Measurements from ENCODE around the gene PKD2L1. TPM values are rescaled to one million over a fixed set of nuclear protein-coding genes. Genes with fewer than 3 reads are reported as not detected.

The PKD2L1 gene
- total RNA-seq, 2 donors from 2014 or later: not detected

GRCh38 chr10:100338434-100339036 lies 8.5 kb upstream of the PKD2L1 start:
- Histone ChIP-seq H3K9me3 (no peaks in the 10 kb centered on the region), H3K4me3 (no peak overlapping the region), H3K27ac (no peak overlapping the region), H3K36me3 (replicated peaks in 1 of 2; ENCODE audit: insufficient read depth in 1 of 2, low read depth in 2 of 2) (no peaks in the 10 kb centered on the region), H3K27me3 (no peaks in the 10 kb centered on the region), H3K4me1 (no peaks in the 10 kb centered on the region)
- intact Hi-C loops (cut with DNase I): loop anchor here (10.0 kb wide), 1 partner anchor 176 kb away; the partner anchor contains the start of gene SEC31B
- no peak for TF ChIP-seq POLR2A (IDR thresholded peaks at IDR 0.05)
- TF ChIP-seq CTCF (IDR thresholded peaks at IDR 0.05): peak; percentile 84 to 96 (median 89)
- DNase-seq (peak; percentile 79 to 87 (median 82)), ATAC-seq (peak; percentile 79)
- 47 to 58% methylated on average over 4 of the region's 4 CpGs for WGBS, 2 donors

DNA sequence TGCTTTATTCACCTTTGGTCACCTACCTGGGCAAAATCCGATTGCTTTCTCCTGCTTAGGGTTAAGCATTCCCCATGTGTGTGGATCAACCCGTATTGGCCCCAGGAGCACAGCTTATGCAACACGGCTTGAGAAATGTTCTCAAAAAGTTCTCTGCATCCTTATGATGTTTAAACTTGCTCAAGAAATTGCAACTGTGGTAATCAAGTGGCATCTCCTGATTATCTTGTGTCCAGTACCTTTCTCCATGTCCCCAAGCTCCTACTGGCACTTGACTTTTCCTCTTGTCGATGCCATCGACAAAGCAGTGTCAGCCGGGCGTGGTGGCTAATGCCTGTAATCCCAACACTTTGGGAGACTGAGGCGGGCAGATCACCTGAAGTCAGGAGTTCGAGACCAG lies 4.7 kb upstream of the PKD2L1 start:
- Histone ChIP-seq H3K27me3 (no peaks in the 10 kb centered on the region), H3K4me3 (no peak overlapping the region), H3K27ac (no peak overlapping the region), H3K9me3 (no peaks in the 10 kb centered on the region), H3K4me1 (no peaks in the 10 kb centered on the region), H3K36me3 (replicated peaks in 1 of 2; ENCODE audit: insufficient read depth in 1 of 2, low read depth in 2 of 2) (no peaks in the 10 kb centered on the region)
- no peak for ATAC-seq
- WGBS, 2 donors: 52 to 68% methylated on average over 8 to 9 of the region's 9 CpGs
- intact Hi-C loops (cut with DNase I): loop anchor here (10.0 kb wide), 1 partner anchor 180 kb away; the partner anchor contains the start of gene SEC31B
- TF ChIP-seq CTCF (IDR thresholded peaks at IDR 0.05) (no peak), POLR2A (IDR thresholded peaks at IDR 0.05) (no peak)
- DNase-seq: no peak

- no peaks in the 10 kb centered on the region for H3K4me1 ChIP-seq
- H3K36me3 ChIP-seq (replicated peaks in 1 of 2; ENCODE audit: insufficient read depth in 1 of 2, low read depth in 2 of 2): no peaks in the 10 kb centered on the region
- ATAC-seq (no peak), DNase-seq (no peak)
- TF ChIP-seq POLR2A (IDR thresholded peaks at IDR 0.05): no peak
- TF ChIP-seq CTCF (IDR thresholded peaks at IDR 0.05): no peak
- no peaks in the 10 kb centered on the region for H3K9me3 ChIP-seq
- intact Hi-C loops (cut with DNase I): loop anchor here (10.0 kb wide), 1 partner anchor 181 kb away; the partner anchor contains the start of gene SEC31B
- no peak overlapping the region for H3K27ac ChIP-seq
- no peaks in the 10 kb centered on the region for H3K27me3 ChIP-seq
- no peak overlapping the region for H3K4me3 ChIP-seq
- 73 to 76% methylated on average over 2 of the region's 2 CpGs for WGBS, 2 donors
Measured at GRCh38 chr10:100333661-100334440, 3.8 kb upstream of the PKD2L1 start.

- Histone ChIP-seq H3K27ac (no peak overlapping the region), H3K36me3 (replicated peaks in 1 of 2; ENCODE audit: insufficient read depth in 1 of 2, low read depth in 2 of 2) (no peaks in the 10 kb centered on the region), H3K4me1 (no peaks in the 10 kb centered on the region), H3K27me3 (no peaks in the 10 kb centered on the region), H3K4me3 (no peak overlapping the region), H3K9me3 (no peaks in the 10 kb centered on the region)
- no peak for ATAC-seq
- no peak for DNase-seq
- TF ChIP-seq POLR2A (IDR thresholded peaks at IDR 0.05) (no peak), CTCF (IDR thresholded peaks at IDR 0.05) (no peak)
- intact Hi-C loops (cut with DNase I): loop anchor here (10.0 kb wide), 1 partner anchor 182 kb away; the partner anchor contains the start of gene SEC31B
- WGBS, 2 donors: 40 to 49% methylated on average over 4 of the region's 4 CpGs
Measured at GRCh38 chr10:100333106-100333505, 3.1 kb upstream of the PKD2L1 start.
